ENCODE measurements around the gene COPG2.
A peak's percentile ranks its signal among the peaks of the same experiment; 100 is the strongest.

COPG2 gene

GRCh38 chr7:130492523-130493274 lies 175.8 kb downstream of the COPG2 start:
- no peak for DNase-seq

GRCh38 chr7:130491841-130492522 lies 176.6 kb downstream of the COPG2 start, which contains the start of gene MEST:
TSS of gene MEST (plus strand) at chr7:130492085. CDS start at chr7:130492314, 229 bp downstream.
- no peak for DNase-seq

GRCh38 chr7:130490888-130491804 lies 177.4 kb downstream of the COPG2 start:
- no peak for DNase-seq

GRCh38 chr7:130490311-130490791 lies 178.2 kb downstream of the COPG2 start:
- DNase-seq, result no peak

GRCh38 chr7:130489140-130489983 lies 179.2 kb downstream of the COPG2 start:
- no peak for DNase-seq

- DNase-seq, result no peak
These were observed 180.0 kb downstream of the COPG2 start for GRCh38 chr7:130488392-130489139.

- DNase-seq, result no peak
These were observed 181.6 kb downstream of the COPG2 start for GRCh38 chr7:130486954-130487436.

- DNase-seq, result peak; percentile 77
These were observed 182.2 kb downstream of the COPG2 start for GRCh38 chr7:130486114-130486953.

GRCh38 chr7:130485734-130486113 lies 182.8 kb downstream of the COPG2 start:
- no peak for DNase-seq

- no peak for DNase-seq
These were observed 185.5 kb downstream of the COPG2 start for GRCh38 chr7:130483031-130483430.

GRCh38 chr7:130481898-130482297 lies 186.7 kb downstream of the COPG2 start:
- DNase-seq, result no peak

GRCh38 chr7:130479716-130480400 lies 188.7 kb downstream of the COPG2 start:
- DNase-seq, result no peak

GRCh38 chr7:130478991-130479390 lies 189.6 kb downstream of the COPG2 start:
- DNase-seq, result no peak

GRCh38 chr7:130476297-130477150 lies 192.0 kb downstream of the COPG2 start:
- DNase-seq, result no peak

GRCh38 chr7:130475776-130476175 lies 192.8 kb downstream of the COPG2 start:
- no peak for DNase-seq

- DNase-seq, result no peak
These were observed 194.7 kb downstream of the COPG2 start for GRCh38 chr7:130473876-130474275.

GRCh38 chr7:130473289-130473688 lies 195.3 kb downstream of the COPG2 start:
- DNase-seq, result no peak

GRCh38 chr7:130471974-130472373 lies 196.6 kb downstream of the COPG2 start:
- DNase-seq, result no peak

- no peak for DNase-seq
These were observed 199.9 kb downstream of the COPG2 start for GRCh38 chr7:130468612-130469011.

Measured in NCI-H510A treated with DMSO at 0.1 percent for 48 hours (cell line).